Chondrocyte (in vitro differentiated cells): ENCODE results near the gene TCERG1L. TPM values are rescaled to one million over a fixed set of nuclear protein-coding genes. Genes with fewer than 3 reads are reported as not detected.

Source experiments
- DNase-seq: peaks from one replicate; pipeline ENCODE4 v3.0.0; 2021; ENCODE audit warnings: mixed read lengths, low spot score
- H3K27ac Mint-ChIP-seq: one replicate; pipeline ENCODE4 v1.8.0; 2021; ENCODE audit warnings: mild to moderate bottlenecking, moderate library complexity, mixed read lengths; ENCODE audit not compliant: unreplicated experiment
- H3K27me3 Mint-ChIP-seq: 2 replicates; pipeline ENCODE4 v1.8.0; 2021; ENCODE audit warnings: low read depth, mixed read lengths
- H3K36me3 Mint-ChIP-seq: 2 replicates; pipeline ENCODE4 v1.8.0; 2021; ENCODE audit warnings: low read depth, mixed read lengths
- H3K4me1 Mint-ChIP-seq: 2 replicates; pipeline ENCODE4 v1.8.0; 2021; ENCODE audit warnings: low read depth, mild to moderate bottlenecking, mixed read lengths
- H3K4me3 Mint-ChIP-seq: one replicate; pipeline ENCODE4 v1.8.0; 2021; ENCODE audit warnings: mild to moderate bottlenecking, moderate library complexity, mixed read lengths; ENCODE audit not compliant: unreplicated experiment
- H3K9me3 Mint-ChIP-seq: 2 replicates; pipeline ENCODE4 v1.8.0; 2021; ENCODE audit warnings: low read depth, mixed read lengths
- total RNA-seq: library from RNA; stranded (reverse); gene quantifications from 3 replicates; pipeline ENCODE4 v1.2.1, GENCODE V29; 2021
- TF ChIP-seq, protein P1 (sequence below): fragments of 200-600 bp; sonication (generic); IDR thresholded peaks from 2 replicates; pipeline ENCODE4 v1.5.0; 2021; ENCODE audit warnings: antibody characterized with exemption, mild to moderate bottlenecking, moderate library complexity

Gene TCERG1L
- total RNA-seq, 1 donor from 2014 or later: not detected

DNA sequence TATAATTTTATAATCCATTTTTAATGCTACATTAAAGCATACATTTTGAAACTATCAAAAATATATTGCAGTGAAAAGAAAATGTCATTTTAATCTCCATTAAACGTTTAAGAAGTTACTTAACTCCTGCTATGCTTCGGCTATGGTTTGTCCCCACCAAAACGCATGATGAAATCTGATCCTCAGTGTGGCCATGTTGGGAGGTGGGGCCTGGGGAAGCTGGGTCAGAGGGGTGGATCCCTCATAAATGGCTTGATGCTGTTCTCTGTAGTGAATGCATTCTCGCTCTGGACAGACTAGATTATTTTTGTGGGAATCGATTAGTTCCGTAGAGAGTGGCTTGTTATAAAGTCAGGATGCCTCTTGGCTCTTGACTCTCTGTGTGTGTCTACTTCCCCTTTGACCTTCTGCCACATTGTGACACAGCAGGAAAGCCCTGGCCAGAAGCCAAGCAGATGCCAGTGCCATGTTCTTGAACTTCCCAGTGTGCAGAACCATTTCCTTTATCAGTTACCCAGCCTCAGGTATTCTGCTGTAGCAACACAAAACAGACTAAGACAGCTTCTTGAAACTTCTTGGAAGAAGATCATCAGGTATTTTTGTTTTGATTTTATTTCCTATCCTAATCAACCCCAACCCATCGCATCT, 77.8 kb downstream of the TCERG1L start:
- H3K4me1 Mint-ChIP-seq: no peaks in the 10 kb centered on the region
- no peak overlapping the region for H3K27ac Mint-ChIP-seq
- TF ChIP-seq, protein P1, sequence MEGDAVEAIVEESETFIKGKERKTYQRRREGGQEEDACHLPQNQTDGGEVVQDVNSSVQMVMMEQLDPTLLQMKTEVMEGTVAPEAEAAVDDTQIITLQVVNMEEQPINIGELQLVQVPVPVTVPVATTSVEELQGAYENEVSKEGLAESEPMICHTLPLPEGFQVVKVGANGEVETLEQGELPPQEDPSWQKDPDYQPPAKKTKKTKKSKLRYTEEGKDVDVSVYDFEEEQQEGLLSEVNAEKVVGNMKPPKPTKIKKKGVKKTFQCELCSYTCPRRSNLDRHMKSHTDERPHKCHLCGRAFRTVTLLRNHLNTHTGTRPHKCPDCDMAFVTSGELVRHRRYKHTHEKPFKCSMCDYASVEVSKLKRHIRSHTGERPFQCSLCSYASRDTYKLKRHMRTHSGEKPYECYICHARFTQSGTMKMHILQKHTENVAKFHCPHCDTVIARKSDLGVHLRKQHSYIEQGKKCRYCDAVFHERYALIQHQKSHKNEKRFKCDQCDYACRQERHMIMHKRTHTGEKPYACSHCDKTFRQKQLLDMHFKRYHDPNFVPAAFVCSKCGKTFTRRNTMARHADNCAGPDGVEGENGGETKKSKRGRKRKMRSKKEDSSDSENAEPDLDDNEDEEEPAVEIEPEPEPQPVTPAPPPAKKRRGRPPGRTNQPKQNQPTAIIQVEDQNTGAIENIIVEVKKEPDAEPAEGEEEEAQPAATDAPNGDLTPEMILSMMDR: no peak
- no peaks in the 10 kb centered on the region for H3K27me3 Mint-ChIP-seq
- no peak overlapping the region for H3K4me3 Mint-ChIP-seq
- no peak for DNase-seq
- peaks cover 20% of the 10 kb centered on the region for H3K9me3 Mint-ChIP-seq
- H3K36me3 Mint-ChIP-seq: no peaks in the 10 kb centered on the region

DNA sequence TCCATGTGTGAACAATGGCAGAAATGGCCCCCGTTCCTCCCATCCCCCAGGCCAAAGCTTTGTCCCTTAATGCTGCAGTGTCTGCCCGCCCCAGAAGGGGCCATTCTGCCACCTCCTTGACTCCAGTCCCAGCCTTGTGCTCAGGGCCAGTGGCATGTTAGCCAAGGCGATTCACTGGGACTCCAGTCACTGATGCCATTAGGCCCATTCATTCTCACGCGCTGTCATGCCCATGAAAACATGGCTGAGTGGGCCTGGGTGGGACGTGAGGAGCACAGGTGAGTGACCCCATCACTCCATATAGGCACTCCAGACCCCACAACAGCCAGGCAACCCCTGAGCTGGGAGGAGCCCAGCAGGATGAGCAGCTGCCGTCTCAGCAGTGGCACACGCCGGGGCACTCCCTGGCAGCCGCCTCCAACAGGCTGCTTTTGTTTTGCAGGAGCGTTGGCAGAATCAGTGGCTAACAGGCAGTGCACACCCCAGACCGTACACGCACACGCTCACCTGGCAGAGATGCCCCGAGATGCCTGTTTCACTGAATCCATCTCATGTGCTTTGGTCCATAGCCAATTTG, 79.5 kb downstream of the TCERG1L start:
- no peak overlapping the region for H3K4me3 Mint-ChIP-seq
- no peaks in the 10 kb centered on the region for H3K27me3 Mint-ChIP-seq
- H3K27ac Mint-ChIP-seq: no peak overlapping the region
- TF ChIP-seq, protein P1: no peak
- DNase-seq: no peak
- H3K4me1 Mint-ChIP-seq: no peaks in the 10 kb centered on the region
- H3K36me3 Mint-ChIP-seq: no peaks in the 10 kb centered on the region
- H3K9me3 Mint-ChIP-seq: peaks cover 17% of the 10 kb centered on the region

DNA sequence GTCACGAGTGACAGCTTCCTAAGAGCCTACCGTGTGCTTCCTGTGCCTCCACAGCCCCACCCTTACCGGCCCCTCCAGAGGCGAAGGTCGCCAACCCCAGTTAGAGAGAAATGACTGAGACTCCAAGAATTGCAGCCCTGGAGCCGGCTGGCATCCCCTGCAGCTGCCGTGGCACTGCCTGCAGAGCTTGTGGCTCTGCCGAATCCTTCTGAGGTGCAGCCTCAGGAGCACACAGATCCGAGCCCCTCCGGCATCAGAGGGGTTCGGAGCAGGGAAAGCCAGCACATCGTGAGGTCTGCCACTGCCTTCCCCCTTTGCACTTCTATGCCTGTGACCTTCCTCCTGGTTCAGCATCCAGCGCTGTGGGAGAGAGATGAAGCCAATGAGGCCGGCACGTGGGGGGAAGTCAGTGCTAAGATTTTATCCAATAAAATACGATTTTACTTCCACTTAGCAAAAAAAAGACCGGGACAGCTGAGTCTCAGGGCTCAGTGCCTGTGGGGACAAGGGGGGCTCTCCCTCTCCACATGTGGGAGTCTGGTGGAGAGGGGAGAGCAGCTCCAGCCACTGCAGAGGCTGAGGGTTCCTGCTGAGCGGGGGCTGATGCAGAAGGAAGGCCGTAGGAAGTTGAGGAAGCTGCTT, 80.1 kb downstream of the TCERG1L start:
- H3K4me3 Mint-ChIP-seq: no peak overlapping the region
- no peaks in the 10 kb centered on the region for H3K4me1 Mint-ChIP-seq
- peak; percentile 61 for DNase-seq
- no peaks in the 10 kb centered on the region for H3K27me3 Mint-ChIP-seq
- H3K9me3 Mint-ChIP-seq: peaks cover 18% of the 10 kb centered on the region
- TF ChIP-seq, protein P1: no peak
- H3K27ac Mint-ChIP-seq: no peak overlapping the region
- H3K36me3 Mint-ChIP-seq: no peaks in the 10 kb centered on the region

DNA sequence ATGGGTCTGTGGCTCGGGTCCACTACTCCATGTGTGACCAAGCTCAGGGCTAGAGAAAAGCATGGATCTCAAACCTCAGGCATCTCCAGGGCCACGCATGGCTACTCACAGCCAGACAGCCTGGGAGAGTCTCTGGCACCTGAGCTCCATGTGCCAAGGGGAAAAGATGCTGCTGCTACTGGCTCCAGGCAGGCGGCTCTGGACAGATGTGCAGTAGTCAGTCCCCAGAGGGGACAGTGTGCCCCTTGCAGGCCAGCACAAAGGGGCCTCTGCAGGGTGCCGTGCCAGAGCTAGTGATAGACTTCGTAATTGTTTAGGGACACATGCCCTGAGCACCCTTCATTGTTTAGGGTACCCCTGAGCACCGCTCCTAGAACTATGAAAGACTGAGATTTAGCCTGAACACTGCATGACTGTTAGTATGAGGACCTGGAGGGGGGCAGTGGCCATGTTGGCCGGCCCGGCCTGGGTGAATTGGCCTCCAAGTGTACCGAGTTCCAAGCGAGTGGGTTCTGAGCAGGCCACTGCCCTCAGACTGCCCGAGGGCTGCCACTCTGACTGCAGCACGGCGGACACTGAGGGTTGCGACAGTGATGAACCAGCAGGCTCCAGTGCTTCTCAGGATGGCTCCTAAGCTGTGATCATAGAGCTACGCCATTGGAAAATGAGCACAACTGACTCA, 80.7 kb downstream of the TCERG1L start:
- H3K4me1 Mint-ChIP-seq: no peaks in the 10 kb centered on the region
- no peak overlapping the region for H3K27ac Mint-ChIP-seq
- no peaks in the 10 kb centered on the region for H3K36me3 Mint-ChIP-seq
- no peaks in the 10 kb centered on the region for H3K27me3 Mint-ChIP-seq
- H3K4me3 Mint-ChIP-seq: no peak overlapping the region
- peak; percentile 64 for DNase-seq
- TF ChIP-seq, protein P1: no peak
- H3K9me3 Mint-ChIP-seq: peaks cover 22% of the 10 kb centered on the region

DNA sequence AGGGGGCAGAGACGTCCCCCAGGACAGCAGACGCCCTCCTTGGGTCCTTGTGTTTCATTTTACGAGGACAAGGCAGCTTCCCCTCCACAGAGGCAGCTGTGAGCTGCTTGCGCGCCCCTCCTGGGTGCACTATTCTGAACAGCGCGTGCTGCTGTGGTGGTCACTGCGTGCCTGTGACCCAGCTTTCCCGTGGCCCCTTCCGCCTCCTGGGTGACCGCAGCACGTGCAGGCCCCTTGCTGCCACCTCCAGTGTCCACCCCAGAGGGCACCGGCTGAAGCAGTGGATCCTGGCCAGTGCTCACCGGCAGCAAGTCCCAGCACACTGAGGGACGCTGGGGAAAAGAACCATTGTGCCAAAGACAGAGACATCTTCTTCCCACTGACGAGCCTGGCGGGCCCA, 81.4 kb downstream of the TCERG1L start:
- H3K36me3 Mint-ChIP-seq: no peaks in the 10 kb centered on the region
- H3K4me3 Mint-ChIP-seq: no peak overlapping the region
- H3K9me3 Mint-ChIP-seq: peaks cover 24% of the 10 kb centered on the region
- H3K27ac Mint-ChIP-seq: no peak overlapping the region
- peak; percentile 63 for DNase-seq
- no peaks in the 10 kb centered on the region for H3K4me1 Mint-ChIP-seq
- TF ChIP-seq, protein P1: no peak
- no peaks in the 10 kb centered on the region for H3K27me3 Mint-ChIP-seq
